Measurements from ENCODE around the gene MACROD2. TPM values are rescaled to one million over a fixed set of nuclear protein-coding genes. Genes with fewer than 3 reads are reported as not detected.

Gene MACROD2
- total RNA-seq, 1 donor = 1.7 TPM

GRCh38 chr20:15026759-15027158 lies 1031.4 kb downstream of the MACROD2 start:
- H3K4me3 ChIP-seq (ENCODE audit: low read length) = no peak overlapping the region
- no peaks in the 10 kb centered on the region for H3K4me1 ChIP-seq (ENCODE audit: insufficient read depth, low read length)
- H3K9me3 ChIP-seq (ENCODE audit: low read depth, low read length) = no peaks in the 10 kb centered on the region

GRCh38 chr20:15030826-15031225 lies 1035.5 kb downstream of the MACROD2 start:
- Histone ChIP-seq H3K9me3 (ENCODE audit: low read depth, low read length) (no peaks in the 10 kb centered on the region), H3K27me3 (ENCODE audit: insufficient read depth, low read length) (no peaks in the 10 kb centered on the region), H3K4me1 (ENCODE audit: insufficient read depth, low read length) (no peaks in the 10 kb centered on the region), H3K4me3 (ENCODE audit: low read length) (no peak overlapping the region)

More at GRCh38 chr20:15026759-15027158, 1031.4 kb downstream of the MACROD2 start:
- no peaks in the 10 kb centered on the region for H3K27me3 ChIP-seq (ENCODE audit: insufficient read depth, low read length)

GRCh38 chr20:15031546-15032351 lies 1036.4 kb downstream of the MACROD2 start:
- Histone ChIP-seq H3K27me3 (ENCODE audit: insufficient read depth, low read length) (no peaks in the 10 kb centered on the region), H3K4me3 (ENCODE audit: low read length) (no peak overlapping the region), H3K4me1 (ENCODE audit: insufficient read depth, low read length) (no peaks in the 10 kb centered on the region), H3K9me3 (ENCODE audit: low read depth, low read length) (no peaks in the 10 kb centered on the region)

- H3K4me3 ChIP-seq (ENCODE audit: low read length) = no peak overlapping the region
- no peaks in the 10 kb centered on the region for H3K4me1 ChIP-seq (ENCODE audit: insufficient read depth, low read length)
- no peaks in the 10 kb centered on the region for H3K9me3 ChIP-seq (ENCODE audit: low read depth, low read length)
- no peaks in the 10 kb centered on the region for H3K27me3 ChIP-seq (ENCODE audit: insufficient read depth, low read length)
Measured at GRCh38 chr20:15032352-15032622, 1037.0 kb downstream of the MACROD2 start.

GRCh38 chr20:15033269-15033668 lies 1038.0 kb downstream of the MACROD2 start:
- Histone ChIP-seq H3K9me3 (ENCODE audit: low read depth, low read length) (no peaks in the 10 kb centered on the region), H3K4me3 (ENCODE audit: low read length) (no peak overlapping the region), H3K27me3 (ENCODE audit: insufficient read depth, low read length) (no peaks in the 10 kb centered on the region), H3K4me1 (ENCODE audit: insufficient read depth, low read length) (no peaks in the 10 kb centered on the region)

GRCh38 chr20:15033891-15034290 lies 1038.6 kb downstream of the MACROD2 start:
- no peaks in the 10 kb centered on the region for H3K27me3 ChIP-seq (ENCODE audit: insufficient read depth, low read length)
- H3K4me3 ChIP-seq (ENCODE audit: low read length) = no peak overlapping the region
- no peaks in the 10 kb centered on the region for H3K9me3 ChIP-seq (ENCODE audit: low read depth, low read length)
- H3K4me1 ChIP-seq (ENCODE audit: insufficient read depth, low read length) = no peaks in the 10 kb centered on the region

GRCh38 chr20:15036948-15037347 lies 1041.6 kb downstream of the MACROD2 start:
- Histone ChIP-seq H3K9me3 (ENCODE audit: low read depth, low read length) (no peaks in the 10 kb centered on the region), H3K27me3 (ENCODE audit: insufficient read depth, low read length) (no peaks in the 10 kb centered on the region), H3K4me3 (ENCODE audit: low read length) (no peak overlapping the region), H3K4me1 (ENCODE audit: insufficient read depth, low read length) (no peaks in the 10 kb centered on the region)

GRCh38 chr20:15039088-15039752 lies 1043.9 kb downstream of the MACROD2 start:
- Histone ChIP-seq H3K27me3 (ENCODE audit: insufficient read depth, low read length) (no peaks in the 10 kb centered on the region), H3K4me3 (ENCODE audit: low read length) (no peak overlapping the region), H3K4me1 (ENCODE audit: insufficient read depth, low read length) (no peaks in the 10 kb centered on the region), H3K9me3 (ENCODE audit: low read depth, low read length) (no peaks in the 10 kb centered on the region)

- Histone ChIP-seq H3K4me3 (ENCODE audit: low read length) (no peak overlapping the region), H3K9me3 (ENCODE audit: low read depth, low read length) (no peaks in the 10 kb centered on the region), H3K27me3 (ENCODE audit: insufficient read depth, low read length) (no peaks in the 10 kb centered on the region), H3K4me1 (ENCODE audit: insufficient read depth, low read length) (no peaks in the 10 kb centered on the region)
Measured at GRCh38 chr20:15042723-15043122, 1047.4 kb downstream of the MACROD2 start.

- H3K27me3 ChIP-seq (ENCODE audit: insufficient read depth, low read length) = no peaks in the 10 kb centered on the region
- H3K9me3 ChIP-seq (ENCODE audit: low read depth, low read length) = no peaks in the 10 kb centered on the region
- H3K4me1 ChIP-seq (ENCODE audit: insufficient read depth, low read length) = no peaks in the 10 kb centered on the region
Measured at GRCh38 chr20:15045246-15045645, 1049.9 kb downstream of the MACROD2 start.

GRCh38 chr20:15047042-15047441 lies 1051.7 kb downstream of the MACROD2 start:
- Histone ChIP-seq H3K4me1 (ENCODE audit: insufficient read depth, low read length) (no peaks in the 10 kb centered on the region), H3K27me3 (ENCODE audit: insufficient read depth, low read length) (no peaks in the 10 kb centered on the region), H3K4me3 (ENCODE audit: low read length) (no peak overlapping the region), H3K9me3 (ENCODE audit: low read depth, low read length) (no peaks in the 10 kb centered on the region)

More at GRCh38 chr20:15045246-15045645, 1049.9 kb downstream of the MACROD2 start:
- no peak overlapping the region for H3K4me3 ChIP-seq (ENCODE audit: low read length)

GRCh38 chr20:15047601-15048000 lies 1052.3 kb downstream of the MACROD2 start:
- Histone ChIP-seq H3K4me1 (ENCODE audit: insufficient read depth, low read length) (no peaks in the 10 kb centered on the region), H3K9me3 (ENCODE audit: low read depth, low read length) (no peaks in the 10 kb centered on the region), H3K4me3 (ENCODE audit: low read length) (no peak overlapping the region), H3K27me3 (ENCODE audit: insufficient read depth, low read length) (no peaks in the 10 kb centered on the region)

GRCh38 chr20:15056246-15056645 lies 1060.9 kb downstream of the MACROD2 start:
- Histone ChIP-seq H3K4me1 (ENCODE audit: insufficient read depth, low read length) (no peaks in the 10 kb centered on the region), H3K9me3 (ENCODE audit: low read depth, low read length) (no peaks in the 10 kb centered on the region), H3K4me3 (ENCODE audit: low read length) (no peak overlapping the region), H3K27me3 (ENCODE audit: insufficient read depth, low read length) (no peaks in the 10 kb centered on the region)

- H3K4me3 ChIP-seq (ENCODE audit: low read length) = no peak overlapping the region
- no peaks in the 10 kb centered on the region for H3K27me3 ChIP-seq (ENCODE audit: insufficient read depth, low read length)
- H3K4me1 ChIP-seq (ENCODE audit: insufficient read depth, low read length) = no peaks in the 10 kb centered on the region
- no peaks in the 10 kb centered on the region for H3K9me3 ChIP-seq (ENCODE audit: low read depth, low read length)
Measured at GRCh38 chr20:15058841-15059240, 1063.5 kb downstream of the MACROD2 start.

GRCh38 chr20:15059438-15059837 lies 1064.1 kb downstream of the MACROD2 start:
- no peaks in the 10 kb centered on the region for H3K9me3 ChIP-seq (ENCODE audit: low read depth, low read length)
- H3K27me3 ChIP-seq (ENCODE audit: insufficient read depth, low read length) = no peaks in the 10 kb centered on the region
- H3K4me3 ChIP-seq (ENCODE audit: low read length) = no peak overlapping the region
- no peaks in the 10 kb centered on the region for H3K4me1 ChIP-seq (ENCODE audit: insufficient read depth, low read length)
